Activated naive CD4-positive, alpha-beta T cell treated with anti-CD3 and anti-CD28 coated beads, Interleukin-2, amount 10 ng/mL, durations not matched to agents 7 days and 5 days (primary cell): ENCODE data around the gene FBXO17.
"Not testable (repeated sequence)": the region's sequence is repeated elsewhere in the genome, so short reads cannot be mapped to it uniquely, and the experiment has no call there.

Experiments used
- CTCF ChIA-PET: fragments of 350-600 bp; sonication (Branson Sonifier 250); formaldehyde crosslinking; loops from one replicate; lab custom pipeline; 2021; ENCODE audit warnings: antibody characterized with exemption; lab: Charles Lee
- DNase-seq: peaks from one replicate; pipeline ENCODE4 v3.0.0-alpha.2; 2020
- H3K27ac Mint-ChIP-seq: one replicate; pipeline ENCODE4 v1.8.0; 2021; ENCODE audit warnings: mild to moderate bottlenecking, moderate library complexity, mixed read lengths
- H3K27me3 Mint-ChIP-seq: one replicate; pipeline ENCODE4 v1.8.0; 2021; ENCODE audit warnings: mild to moderate bottlenecking, mixed read lengths
- H3K36me3 Mint-ChIP-seq: one replicate; pipeline ENCODE4 v1.8.0; 2021; ENCODE audit warnings: mixed read lengths
- H3K4me1 Mint-ChIP-seq: one replicate; pipeline ENCODE4 v1.8.0; 2021; ENCODE audit warnings: mixed read lengths
- H3K4me3 Mint-ChIP-seq: one replicate; pipeline ENCODE4 v1.8.0; 2021; ENCODE audit warnings: mild to moderate bottlenecking, moderate library complexity, mixed read lengths
- H3K9me3 Mint-ChIP-seq: one replicate; pipeline ENCODE4 v1.8.0; 2021; ENCODE audit warnings: mixed read lengths

The FBXO17 gene

DNA sequence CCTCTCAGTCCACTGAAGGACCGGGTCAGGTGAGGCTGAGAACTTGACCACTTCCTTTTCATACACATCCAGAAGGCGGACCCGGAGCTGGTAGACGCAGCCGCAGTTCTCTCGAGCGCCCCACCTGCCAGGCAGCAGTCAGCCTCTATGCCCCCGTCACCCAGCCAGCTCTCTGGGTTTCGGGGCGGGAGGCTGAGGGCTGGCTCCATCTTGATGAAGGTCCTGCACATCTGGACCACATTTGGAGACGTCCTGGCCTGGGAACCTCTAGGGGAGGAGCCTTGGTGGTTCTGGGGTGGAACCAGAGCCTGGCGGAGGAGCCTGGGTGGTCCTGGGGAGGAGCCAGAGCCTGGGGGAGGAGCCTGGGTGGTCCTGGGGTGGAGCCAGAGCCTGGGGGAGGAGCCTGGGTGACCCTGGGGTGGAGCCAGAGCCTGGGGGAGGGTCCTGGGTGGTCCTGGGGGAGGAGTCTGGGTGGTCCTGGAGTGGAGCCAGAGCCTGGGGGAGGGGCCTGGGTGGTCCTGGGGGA, 30.5 kb downstream of the FBXO17 start:
- H3K27ac Mint-ChIP-seq: no peak overlapping the region

DNA sequence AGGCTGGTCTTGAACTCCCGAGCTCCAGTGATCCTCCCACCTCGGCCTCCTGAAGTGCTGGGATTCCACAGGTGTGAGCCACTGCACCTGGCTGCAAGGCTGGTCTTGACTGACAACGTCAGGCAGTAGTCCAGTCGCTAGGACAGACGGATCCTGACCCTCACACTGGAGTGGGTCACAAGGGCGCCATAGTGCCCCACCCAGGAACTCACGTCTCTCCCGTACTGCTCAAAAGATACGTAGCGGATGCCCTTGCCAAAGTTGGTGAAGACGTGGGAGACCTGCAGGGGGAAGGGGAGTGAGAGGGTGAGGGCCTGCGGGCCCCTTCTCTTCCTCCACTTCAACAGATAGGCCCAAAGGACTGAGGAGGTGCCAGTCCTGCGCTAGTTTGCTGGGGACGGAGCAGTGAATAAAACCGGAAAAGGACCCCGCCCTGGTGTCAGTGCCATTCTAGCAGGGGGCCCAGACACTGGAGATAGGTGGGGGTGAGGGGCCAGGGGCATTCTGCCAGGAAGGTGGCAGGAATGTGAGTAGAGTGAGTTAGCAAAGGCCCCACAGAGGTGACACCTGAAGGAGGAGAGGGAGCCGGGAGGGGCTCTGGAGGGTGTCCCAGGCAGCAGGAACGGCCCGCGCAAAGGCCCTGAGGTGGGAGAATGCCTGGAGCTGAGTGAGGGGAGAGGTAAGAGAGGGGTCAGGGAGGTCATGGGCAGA, 32.9 kb downstream of the FBXO17 start:
- Mint-ChIP-seq H3K4me3 (no peak overlapping the region), H3K36me3 (no peaks in the 10 kb centered on the region), H3K9me3 (no peaks in the 10 kb centered on the region), H3K27ac (no peak overlapping the region), H3K4me1 (peaks cover 28% of the 10 kb centered on the region), H3K27me3 (peaks cover 45% of the 10 kb centered on the region)
- CTCF ChIA-PET: no interaction called here
- no peak for DNase-seq

More for the DNA sequence above, 30.5 kb downstream of the FBXO17 start:
- Mint-ChIP-seq H3K4me3 (no peak overlapping the region), H3K36me3 (no peaks in the 10 kb centered on the region), H3K27me3 (peaks cover 64% of the 10 kb centered on the region), H3K9me3 (no peaks in the 10 kb centered on the region), H3K4me1 (peaks cover 29% of the 10 kb centered on the region)
- DNase-seq: no peak
- CTCF ChIA-PET: interaction anchor here (1.0 kb wide), 1 partner anchor 14 kb away, joined by 4 read pairs; the partner anchor contains the start of genes MRPS12 and SARS2

DNA sequence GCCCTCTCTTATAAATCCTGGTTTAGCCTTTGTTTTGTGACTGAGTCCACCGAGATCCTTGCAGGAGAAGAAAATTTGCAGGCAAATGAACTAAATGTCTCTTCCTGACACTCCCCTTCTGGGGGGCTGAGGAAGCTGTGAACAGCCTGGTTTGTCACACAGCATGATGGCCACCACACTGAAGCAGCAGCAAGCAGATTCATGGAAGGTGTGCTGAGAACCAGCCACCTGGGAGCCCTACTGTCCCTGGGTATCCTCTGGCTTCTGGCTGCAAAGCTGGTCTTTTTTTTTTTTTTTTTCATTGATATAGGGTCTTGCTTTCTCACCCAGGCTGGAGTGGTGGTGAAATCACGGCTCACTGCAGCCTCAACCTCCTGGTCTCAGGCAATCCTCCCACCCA, 33.6 kb downstream of the FBXO17 start:
- CTCF ChIA-PET: no interaction called here
- Mint-ChIP-seq H3K36me3 (no peaks in the 10 kb centered on the region), H3K4me1 (peaks cover 28% of the 10 kb centered on the region), H3K27me3 (peaks cover 39% of the 10 kb centered on the region), H3K27ac (no peak overlapping the region), H3K4me3 (no peak overlapping the region), H3K9me3 (no peaks in the 10 kb centered on the region)
- no peak for DNase-seq

DNA sequence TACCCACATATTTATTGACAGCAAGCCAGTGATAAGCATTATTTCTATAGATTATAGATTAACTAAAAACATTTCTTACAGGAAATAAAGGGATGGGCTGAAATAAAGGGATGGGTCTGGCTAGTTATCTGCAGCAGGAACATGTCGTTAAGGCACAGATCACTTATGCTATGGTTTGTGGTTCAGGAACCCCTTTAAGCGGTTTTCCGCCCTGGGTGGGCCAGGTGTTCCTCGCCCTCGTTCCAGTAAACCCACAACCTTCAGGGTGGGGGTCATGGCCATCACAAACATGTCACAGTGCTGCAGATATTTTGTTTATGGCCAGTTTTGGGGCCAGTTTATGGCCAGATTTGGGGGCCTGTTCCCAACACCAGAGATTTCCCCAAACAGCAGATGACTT, 34.1 kb downstream of the FBXO17 start:
- H3K4me3 Mint-ChIP-seq, CTCF ChIA-PET: not testable (repeated sequence)

DNA sequence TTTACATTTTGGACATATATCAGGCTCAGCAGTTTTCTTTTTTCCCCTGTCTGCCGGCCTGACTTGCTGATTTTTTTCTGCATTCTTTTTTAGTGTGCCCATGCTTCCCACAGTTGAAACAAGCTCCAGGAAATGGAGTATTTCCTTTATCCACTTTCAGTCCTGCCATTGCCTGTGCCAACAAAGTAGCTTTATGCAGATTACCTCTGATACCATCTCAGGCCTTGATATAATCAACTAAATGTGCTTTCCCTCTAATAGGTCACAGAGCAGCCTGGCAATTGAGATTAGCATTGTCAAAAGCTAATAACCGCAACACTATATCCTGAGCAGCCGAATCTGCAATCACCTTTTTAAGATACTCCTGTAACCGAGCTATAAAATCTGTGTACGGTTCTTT, 35.6 kb downstream of the FBXO17 start:
- CTCF ChIA-PET: interaction anchor here (1.8 kb wide), 1 partner anchor 9 kb away, joined by 5 read pairs; the partner anchor contains the start of genes MRPS12 and SARS2
- no peak for DNase-seq
- H3K27ac Mint-ChIP-seq: no peak overlapping the region

More for the DNA sequence above, 34.1 kb downstream of the FBXO17 start:
- H3K9me3 Mint-ChIP-seq, H3K27ac Mint-ChIP-seq, DNase-seq, H3K36me3 Mint-ChIP-seq: not testable (repeated sequence)
- H3K27me3 Mint-ChIP-seq: peaks cover 37% of the 10 kb centered on the region
- peaks cover 28% of the 10 kb centered on the region for H3K4me1 Mint-ChIP-seq

DNA sequence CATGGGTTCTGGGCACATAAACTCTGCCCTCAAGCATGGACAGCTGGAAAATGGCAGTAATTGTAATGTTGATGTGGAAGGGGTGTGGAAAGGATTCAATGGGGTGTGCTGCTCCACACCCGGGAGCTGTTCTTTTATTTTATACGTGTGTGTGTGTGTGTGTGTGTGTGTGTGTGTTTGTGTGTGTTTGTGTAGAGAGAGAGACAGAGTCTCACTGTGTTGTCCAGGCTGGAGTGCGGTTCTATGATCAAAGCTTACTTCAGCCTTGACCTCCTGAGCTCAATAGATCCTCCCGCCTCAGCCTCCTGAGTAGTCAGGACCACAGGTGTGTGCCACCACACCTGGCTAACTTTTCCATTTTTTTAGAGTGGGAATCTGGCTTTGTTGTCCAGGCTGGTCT, 42.0 kb downstream of the FBXO17 start:
- Mint-ChIP-seq H3K27ac (no peak overlapping the region), H3K9me3 (peaks cover 13% of the 10 kb centered on the region), H3K27me3 (peaks cover 4% of the 10 kb centered on the region), H3K36me3 (peaks cover 27% of the 10 kb centered on the region), H3K4me3 (no peak overlapping the region), H3K4me1 (peaks cover 40% of the 10 kb centered on the region)
- CTCF ChIA-PET: interaction anchor here (0.6 to 1.8 kb wide), 7 partner anchors 23 to 531 kb away, joined by 3 to 4 read pairs (median 3); partner anchors contain the start of genes FAM98C and NFKBIB
- no peak for DNase-seq

More for the DNA sequence above, 35.6 kb downstream of the FBXO17 start:
- Mint-ChIP-seq H3K4me3 (no peak overlapping the region), H3K36me3 (peaks cover 5% of the 10 kb centered on the region), H3K27me3 (peaks cover 34% of the 10 kb centered on the region), H3K4me1 (peaks cover 28% of the 10 kb centered on the region), H3K9me3 (peaks cover 8% of the 10 kb centered on the region)

DNA sequence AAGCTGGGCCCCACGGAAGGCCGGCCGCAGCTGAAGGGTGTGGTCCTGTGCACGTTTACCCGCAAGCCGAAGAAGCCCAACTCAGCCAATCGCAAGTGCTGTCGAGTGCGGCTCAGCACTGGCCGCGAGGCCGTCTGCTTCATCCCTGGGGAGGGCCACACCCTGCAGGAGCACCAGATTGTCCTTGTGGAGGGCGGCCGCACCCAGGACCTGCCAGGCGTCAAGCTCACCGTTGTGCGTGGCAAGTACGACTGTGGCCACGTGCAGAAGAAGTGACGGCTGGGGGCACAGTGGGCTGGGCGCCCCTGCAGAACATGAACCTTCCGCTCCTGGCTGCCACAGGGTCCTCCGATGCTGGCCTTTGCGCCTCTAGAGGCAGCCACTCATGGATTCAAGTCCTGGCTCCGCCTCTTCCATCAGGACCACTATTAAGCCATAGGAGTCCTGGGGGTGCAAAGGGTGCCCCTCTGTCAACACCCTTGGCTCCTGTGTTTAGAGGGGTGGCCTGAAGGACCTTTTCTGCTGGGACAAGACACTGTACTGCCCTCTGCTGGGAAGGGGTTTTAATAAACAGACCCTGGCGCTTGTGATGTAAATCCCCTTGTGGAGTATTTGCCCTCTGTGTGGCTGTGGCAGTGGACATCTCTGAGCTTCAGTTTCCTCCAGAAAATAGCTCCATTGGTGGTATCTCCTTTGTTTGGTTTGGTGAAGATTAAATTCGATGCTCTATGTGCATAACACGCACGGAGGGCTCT, 42.9 kb downstream of the FBXO17 start:
- H3K4me1 Mint-ChIP-seq: peaks cover 49% of the 10 kb centered on the region
- H3K4me3 Mint-ChIP-seq: peak overlapping the region; percentile 33
- peak; percentile 57 for DNase-seq
- H3K27me3 Mint-ChIP-seq: peaks cover 4% of the 10 kb centered on the region
- CTCF ChIA-PET: interaction anchor here (0.6 to 1.8 kb wide), 8 partner anchors 24 to 772 kb away, joined by 3 to 4 read pairs (median 3); partner anchors contain the start of genes FAM98C and NFKBIB
- H3K36me3 Mint-ChIP-seq: peaks cover 27% of the 10 kb centered on the region
- no peak overlapping the region for H3K27ac Mint-ChIP-seq
- peaks cover 13% of the 10 kb centered on the region for H3K9me3 Mint-ChIP-seq

DNA sequence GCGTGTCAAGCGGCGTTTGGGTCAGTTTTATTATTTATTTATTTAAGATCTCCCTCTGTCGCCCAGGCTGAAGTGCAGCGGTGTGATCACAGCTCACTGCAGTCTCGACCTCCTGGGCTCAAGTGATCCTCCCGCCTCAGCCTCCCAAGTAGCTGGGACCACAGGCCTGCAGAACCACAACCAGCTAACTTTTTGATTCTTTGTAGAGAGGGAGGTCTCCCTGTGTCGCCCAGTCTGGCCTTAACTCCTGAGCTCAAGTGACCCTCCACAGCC, 44.1 kb downstream of the FBXO17 start:
- peaks cover 13% of the 10 kb centered on the region for H3K9me3 Mint-ChIP-seq
- peaks cover 1% of the 10 kb centered on the region for H3K27me3 Mint-ChIP-seq
- H3K4me1 Mint-ChIP-seq: peaks cover 50% of the 10 kb centered on the region
- H3K36me3 Mint-ChIP-seq: peaks cover 27% of the 10 kb centered on the region
- H3K4me3 Mint-ChIP-seq: peak overlapping the region; percentile 98
- no peak for DNase-seq
- CTCF ChIA-PET: interaction anchor here (0.6 to 3.2 kb wide), 12 partner anchors 9 to 592 kb away, joined by 3 to 26 read pairs (median 4); partner anchors contain the start of genes FAM98C, MAP4K1, NFKBIB and SIRT2
- H3K27ac Mint-ChIP-seq: peak overlapping the region; percentile 99

DNA sequence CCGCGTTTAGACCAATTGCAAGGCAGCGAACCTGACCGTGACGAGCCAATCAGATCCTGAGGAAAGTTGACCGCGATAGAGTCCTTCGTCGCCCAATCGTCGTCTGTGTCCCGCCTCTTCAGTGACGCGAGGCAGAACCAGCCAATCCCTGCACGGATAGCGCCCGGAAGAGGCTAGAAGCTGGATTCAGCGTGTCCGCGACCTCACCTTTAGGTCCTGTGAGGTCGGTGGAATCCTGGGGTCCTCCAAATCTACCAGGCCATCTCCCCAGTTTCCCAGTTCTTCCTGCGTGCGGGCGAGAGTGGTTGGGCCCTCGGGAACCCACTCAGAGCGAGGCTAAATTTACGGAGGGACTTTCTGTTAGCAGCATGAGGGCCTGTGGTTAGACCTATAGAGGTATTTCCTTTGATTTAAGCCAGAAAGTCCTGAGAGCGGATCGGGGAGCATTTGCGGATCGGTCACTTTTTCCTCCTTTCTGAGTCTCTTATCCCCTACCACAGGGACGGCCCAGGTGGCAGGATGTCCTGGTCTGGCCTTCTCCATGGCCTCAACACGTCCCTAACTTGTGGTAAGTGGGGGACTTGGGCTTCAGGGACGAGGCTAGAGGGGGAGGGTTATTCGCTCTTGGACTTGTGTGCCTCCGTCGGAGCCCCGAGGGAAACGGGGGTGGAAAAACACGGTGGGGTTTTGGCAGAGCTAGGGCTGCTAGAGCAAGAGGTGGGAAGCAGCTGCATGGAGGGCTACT, 44.6 kb downstream of the FBXO17 start, which contains the start of gene MRPS12:
Gene MRPS12, plus strand, starts transcription at position 169 of the 745 bp plus-strand sequence. Its CDS starts 351 bp downstream, at position 520.
- peak; percentile 99 for DNase-seq
- H3K9me3 Mint-ChIP-seq: peaks cover 13% of the 10 kb centered on the region
- H3K27ac Mint-ChIP-seq: peak within 1 kb of the TSS; percentile 99
- peaks cover 28% of the 10 kb centered on the region for H3K36me3 Mint-ChIP-seq
- peak within 1 kb of the TSS; percentile 98 for H3K4me3 Mint-ChIP-seq
- peaks cover 50% of the 10 kb centered on the region for H3K4me1 Mint-ChIP-seq
- CTCF ChIA-PET: interaction anchor here (0.6 to 3.2 kb wide), 37 partner anchors 9 to 527 kb away, joined by 3 to 26 read pairs (median 4); partner anchors contain the start of genes ACTN4, EIF3K, FAM98C and MAP4K1
- H3K27me3 Mint-ChIP-seq: no peaks in the 10 kb centered on the region

DNA sequence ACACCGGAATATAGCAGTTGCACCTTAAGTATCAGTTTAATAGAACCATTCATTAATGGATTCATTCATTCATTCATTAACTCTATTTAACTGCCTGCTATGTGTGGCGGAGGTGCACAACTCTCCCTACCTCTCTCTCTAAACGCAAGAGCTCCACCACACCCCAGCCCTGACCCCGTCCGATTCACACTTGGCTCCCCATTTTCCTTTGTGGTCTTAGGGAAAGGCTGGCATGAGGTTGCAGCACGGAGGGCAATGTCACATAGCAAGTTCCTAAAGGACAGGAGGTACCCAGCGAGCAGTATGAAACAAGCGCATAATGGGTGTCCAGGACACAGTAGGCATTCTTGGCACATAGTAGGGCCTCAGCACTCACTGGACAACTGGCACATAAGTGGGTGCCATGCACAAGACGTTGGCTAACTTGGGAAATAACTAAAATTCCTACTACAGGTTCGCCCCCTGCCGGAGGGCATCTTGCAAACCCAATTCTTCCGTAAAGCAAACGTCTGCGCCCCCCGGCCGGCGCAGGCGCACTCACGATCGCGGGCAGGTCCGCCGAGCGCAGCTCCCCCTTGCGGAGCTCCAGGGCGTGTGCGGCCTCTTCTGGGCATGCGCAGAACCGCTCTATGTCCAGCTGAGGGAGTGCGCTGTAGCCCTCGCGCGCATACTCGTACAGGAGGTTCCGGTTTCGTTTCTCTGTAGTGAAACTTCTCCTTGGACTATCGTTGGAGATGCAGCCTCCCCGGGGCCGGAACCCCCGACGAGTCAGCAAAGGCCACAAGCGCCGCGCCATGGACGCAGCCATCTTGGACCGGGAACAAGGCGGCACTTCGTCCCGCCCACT, 45.4 kb downstream of the FBXO17 start, which contains the start of gene SARS2:
Gene SARS2, minus strand, starts transcription at position 835 of the 847 bp plus-strand sequence. Its CDS starts 27 bp downstream, at position 808.
- peaks cover 7% of the 10 kb centered on the region for H3K9me3 Mint-ChIP-seq
- CTCF ChIA-PET: interaction anchor here (0.6 to 3.2 kb wide), 36 partner anchors 10 to 556 kb away, joined by 3 to 26 read pairs (median 4); partner anchors contain the start of genes ACTN4, EIF3K, FAM98C and MAP4K1
- H3K36me3 Mint-ChIP-seq: peaks cover 26% of the 10 kb centered on the region
- no peaks in the 10 kb centered on the region for H3K27me3 Mint-ChIP-seq
- peak within 1 kb of the TSS; percentile 99 for H3K27ac Mint-ChIP-seq
- H3K4me1 Mint-ChIP-seq: peaks cover 50% of the 10 kb centered on the region
- H3K4me3 Mint-ChIP-seq: peak within 1 kb of the TSS; percentile 98
- DNase-seq: peak; percentile 93

DNA sequence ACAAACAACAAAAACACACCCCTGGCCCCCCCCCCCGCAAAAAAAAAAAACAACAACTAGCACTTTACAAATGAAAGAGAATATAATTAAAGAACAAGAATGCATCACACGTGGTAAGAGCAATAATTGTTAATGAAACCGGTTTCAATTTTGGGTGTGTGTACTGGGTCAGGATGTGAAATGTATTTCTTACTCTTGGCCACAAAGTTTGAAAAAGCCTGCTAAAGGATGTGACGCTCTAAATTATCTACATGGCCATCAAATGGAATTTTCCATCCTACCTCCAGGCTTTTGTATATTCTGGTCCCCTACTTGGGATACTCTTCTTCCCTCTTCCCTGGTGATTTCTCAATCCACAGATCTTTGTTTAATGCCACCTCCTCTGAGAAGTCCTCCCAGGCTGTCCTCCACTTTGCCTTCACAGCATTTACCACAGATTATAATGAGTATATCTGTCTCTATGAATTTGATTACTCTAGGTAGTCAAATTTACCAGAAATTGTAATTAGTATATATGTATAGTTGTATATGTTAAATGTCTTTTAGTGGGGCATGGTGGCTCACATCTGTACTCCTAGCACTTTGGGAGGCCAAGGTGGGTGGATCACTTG, 47.0 kb downstream of the FBXO17 start:
- Mint-ChIP-seq H3K36me3 (peaks cover 16% of the 10 kb centered on the region), H3K4me1 (peaks cover 47% of the 10 kb centered on the region)

DNA sequence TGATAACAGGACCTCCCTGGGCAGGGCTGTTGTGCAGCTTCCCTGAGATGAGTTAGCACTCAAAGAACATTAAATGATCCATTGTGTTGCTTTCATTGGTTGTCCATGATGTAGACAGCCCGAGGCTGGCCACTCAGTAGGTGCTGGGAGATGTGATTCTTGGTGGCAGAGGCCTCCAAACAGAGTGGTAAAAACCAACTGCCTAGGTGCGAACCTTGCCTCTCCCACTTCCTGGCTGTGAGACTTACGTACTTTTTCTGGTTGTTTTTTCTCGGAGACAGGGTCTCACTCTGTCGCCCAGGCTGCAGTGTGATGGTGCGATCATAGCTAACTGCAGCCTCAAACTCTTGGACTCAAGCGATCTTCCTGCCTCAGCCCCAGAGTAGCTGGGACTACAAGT, 51.2 kb downstream of the FBXO17 start:
- Mint-ChIP-seq H3K4me1 (peaks cover 18% of the 10 kb centered on the region), H3K9me3 (no peaks in the 10 kb centered on the region), H3K27ac (no peak overlapping the region), H3K36me3 (peaks cover 6% of the 10 kb centered on the region), H3K4me3 (no peak overlapping the region), H3K27me3 (no peaks in the 10 kb centered on the region)
- CTCF ChIA-PET: no interaction called here
- DNase-seq: no peak

More for the DNA sequence above, 47.0 kb downstream of the FBXO17 start:
- H3K27ac Mint-ChIP-seq: peak overlapping the region; percentile 16
- peak overlapping the region; percentile 24 for H3K4me3 Mint-ChIP-seq
- H3K27me3 Mint-ChIP-seq: no peaks in the 10 kb centered on the region
- CTCF ChIA-PET: interaction anchor here (0.6 to 2.7 kb wide), 6 partner anchors 23 to 291 kb away, joined by 3 to 18 read pairs (median 6); partner anchors contain the start of genes ACTN4 and RINL
- no peak for DNase-seq
- H3K9me3 Mint-ChIP-seq: no peaks in the 10 kb centered on the region
